HCEC 1CT (cell line): ENCODE results near the gene HOXB4.
A peak's percentile ranks its signal among the peaks of the same experiment; 100 is the strongest.

Experiments
- DNase-seq: peaks from one replicate; pipeline ENCODE4 v3.0.0-alpha.2; 2017

Gene HOXB4

DNA sequence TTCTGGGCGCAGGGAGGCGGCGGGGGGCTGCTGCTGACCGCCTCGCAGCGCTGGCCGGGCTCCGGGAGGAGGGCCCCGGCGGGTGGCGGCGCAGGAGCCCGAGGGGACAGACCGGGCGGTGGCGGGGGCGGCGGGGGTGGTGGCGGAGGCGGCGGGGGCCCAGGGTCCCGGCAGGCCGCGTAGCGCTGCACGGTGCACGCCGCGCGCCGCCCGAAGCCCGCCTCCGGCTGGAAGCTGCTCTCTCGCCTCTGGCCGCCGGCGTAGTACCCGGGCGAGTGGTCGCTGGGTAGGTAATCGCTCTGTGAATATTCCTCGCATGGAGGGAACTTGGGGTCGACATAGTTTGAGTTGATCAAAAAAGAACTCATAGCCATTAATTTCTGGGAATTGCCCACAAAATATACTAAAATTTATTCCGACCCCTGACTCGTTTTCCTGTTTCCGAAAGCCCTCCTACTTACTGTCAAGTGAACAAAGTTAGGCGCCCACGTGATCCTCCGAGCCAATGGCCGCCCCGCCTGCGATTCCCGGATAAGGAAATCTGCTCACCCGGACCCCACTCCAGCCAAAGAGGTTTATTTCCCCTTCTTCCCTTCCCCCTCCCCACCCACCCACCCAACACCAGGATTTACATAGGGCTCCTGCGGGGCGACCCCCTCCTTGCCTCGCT lies at the start of gene HOXB4:
HOXB4 (minus strand) TSS at position 405 of the 670 bp plus-strand sequence; CDS start at position 374, 31 bp downstream.
- peak; percentile 56 for DNase-seq

DNA sequence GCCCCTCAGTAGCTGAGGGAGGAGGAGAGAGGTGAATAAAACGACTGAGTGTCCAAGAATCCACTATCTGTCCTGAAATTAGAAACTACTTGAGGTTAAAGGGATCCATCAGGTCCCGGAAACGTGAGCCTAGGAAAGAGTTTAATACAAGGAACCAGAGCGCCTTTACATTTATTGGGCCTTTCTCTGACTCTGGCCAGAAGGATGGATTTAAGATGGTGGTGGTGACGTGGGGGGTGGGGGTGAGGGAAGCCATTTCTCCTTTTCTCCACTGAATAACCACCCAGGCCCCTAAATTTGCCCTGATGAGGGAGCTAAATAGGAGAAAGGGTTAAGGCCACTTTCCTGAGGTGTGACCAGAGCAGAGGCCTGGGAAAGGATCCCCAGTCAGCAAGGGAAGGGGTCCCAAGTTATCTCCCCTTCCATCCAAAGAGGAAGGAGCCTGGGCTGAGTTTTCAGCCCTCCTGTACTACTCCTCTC lies 49.0 kb upstream of the HOXB4 start:
- no peak for DNase-seq

DNA sequence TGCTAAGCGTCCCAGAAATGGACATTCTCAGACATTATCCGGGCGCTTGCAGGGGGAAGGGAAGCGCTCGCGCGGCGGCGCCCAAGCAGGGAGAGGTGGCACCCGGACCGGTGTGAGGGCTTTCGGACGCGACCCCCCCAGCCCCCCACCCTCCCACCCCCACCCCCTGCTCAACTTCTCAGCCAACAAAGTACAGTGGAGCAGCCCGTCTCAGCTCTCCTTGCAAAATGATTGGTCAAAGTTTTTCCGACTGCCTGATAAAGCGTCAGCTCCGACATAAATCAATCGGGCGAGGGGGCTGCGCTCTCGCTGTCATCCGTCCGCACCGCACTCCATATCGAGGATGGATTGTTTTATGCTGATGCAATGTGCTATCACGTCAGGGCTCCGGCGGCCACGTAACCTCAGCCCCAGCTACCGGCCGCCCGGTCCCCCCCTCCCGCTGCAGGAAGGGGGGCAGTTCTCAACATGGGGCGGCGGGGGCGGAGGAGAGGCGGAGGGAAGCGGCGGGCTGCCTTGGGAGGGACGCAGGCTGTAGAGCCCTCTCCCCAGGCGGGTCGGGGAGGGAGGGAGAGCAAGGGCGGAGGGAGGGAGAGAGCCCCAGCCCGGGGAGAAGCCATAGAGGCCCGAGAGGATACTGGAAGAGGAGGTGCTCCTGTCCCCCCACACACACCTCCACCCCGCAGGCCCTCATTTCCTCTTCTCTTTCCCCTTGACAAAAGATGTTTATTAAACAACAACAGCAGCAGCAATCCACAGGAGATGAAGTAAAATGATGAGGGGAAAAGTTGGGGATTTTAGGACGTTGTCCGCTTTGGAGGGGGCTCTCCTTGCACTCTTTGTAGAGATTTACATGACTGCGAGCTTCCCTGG lies 48.3 kb upstream of the HOXB4 start, which contains the start of gene HOXB9:
HOXB9 (minus strand) TSS at position 114 of the 873 bp plus-strand sequence; CDS start at position 25, 89 bp downstream.
- peak; percentile 38 for DNase-seq

DNA sequence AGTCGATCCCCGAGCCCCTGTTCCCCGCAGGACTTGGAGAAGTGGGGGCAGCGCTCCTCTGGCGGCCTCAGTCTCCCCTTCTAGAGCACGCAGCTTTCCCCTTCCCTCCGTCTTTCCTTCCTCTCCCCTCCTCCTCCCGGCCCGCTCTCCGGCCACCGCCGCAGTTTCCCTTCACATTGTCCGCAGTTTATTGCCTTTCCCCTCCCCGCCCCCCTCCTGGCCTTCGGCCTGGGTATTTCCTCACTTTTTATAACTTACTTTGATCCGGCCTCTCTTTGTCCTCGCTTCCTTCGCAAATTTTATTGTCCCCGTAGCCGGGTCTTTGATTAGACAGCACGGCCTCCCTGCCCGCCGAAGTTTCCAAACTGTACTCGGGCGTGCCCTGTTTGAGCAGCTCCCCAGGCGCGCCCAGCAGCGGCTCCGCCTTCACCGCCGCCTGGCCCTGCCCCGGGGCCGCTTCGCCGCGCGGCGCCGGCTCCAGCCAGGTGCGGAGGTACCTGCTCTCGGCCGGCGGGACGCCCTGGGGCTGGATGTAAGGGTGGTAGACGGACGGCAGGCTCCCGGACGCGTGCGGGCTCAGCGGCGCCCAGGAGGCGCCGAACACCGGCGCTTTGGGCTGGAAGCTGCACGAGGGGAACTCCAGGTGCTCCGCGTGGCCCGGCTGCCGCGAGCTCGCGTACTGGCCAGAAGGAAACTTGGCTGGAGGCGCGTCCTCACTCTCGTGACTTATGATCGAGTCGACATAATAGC lies 47.5 kb upstream of the HOXB4 start:
- no peak for DNase-seq

DNA sequence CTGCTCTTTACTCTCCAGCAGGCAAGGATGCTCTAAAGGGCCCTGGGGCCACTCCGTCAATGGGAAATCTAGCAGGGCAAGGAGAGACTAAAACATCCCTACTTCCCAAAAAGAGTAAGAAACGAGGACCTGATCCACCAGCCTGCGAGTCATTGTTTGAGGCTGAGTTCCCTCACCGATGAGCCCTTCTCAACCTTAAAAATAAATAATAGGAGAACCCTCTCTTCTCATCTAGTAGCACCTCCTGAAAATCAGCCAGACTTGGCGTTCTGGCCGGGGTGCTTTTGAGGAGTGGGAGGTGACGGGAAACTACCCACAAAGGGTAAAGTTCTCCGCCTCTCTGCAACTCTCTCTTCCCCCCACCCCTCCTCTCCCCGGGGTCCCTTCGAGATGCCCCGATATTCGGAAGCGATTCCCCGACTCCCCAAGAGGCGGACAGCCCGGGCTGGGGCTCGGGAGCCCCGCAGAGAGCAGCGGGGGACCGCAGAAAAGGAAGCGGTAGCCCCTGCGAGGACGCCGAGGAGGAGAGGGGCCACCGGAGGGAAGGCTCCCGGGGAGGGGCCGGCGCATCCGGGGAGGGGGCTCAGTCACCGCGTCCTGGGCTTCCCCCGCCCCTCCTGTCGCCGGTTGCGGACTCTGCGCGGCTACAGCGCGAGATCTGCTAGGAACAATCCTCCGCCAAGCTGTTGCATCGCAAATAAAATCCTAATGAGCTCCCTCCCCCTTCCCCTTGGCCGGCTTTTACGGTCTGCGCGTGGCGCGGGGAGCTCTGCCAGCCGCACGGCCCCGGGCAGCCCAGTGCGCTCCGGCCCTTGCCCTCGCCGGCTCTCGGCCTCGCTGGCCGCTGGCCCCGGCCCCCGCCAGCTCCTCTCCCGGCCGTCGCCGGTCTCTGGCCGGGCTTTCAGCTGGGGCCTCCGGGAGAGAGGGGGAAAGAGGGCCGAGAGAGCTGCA lies 46.7 kb upstream of the HOXB4 start:
- DNase-seq: no peak

DNA sequence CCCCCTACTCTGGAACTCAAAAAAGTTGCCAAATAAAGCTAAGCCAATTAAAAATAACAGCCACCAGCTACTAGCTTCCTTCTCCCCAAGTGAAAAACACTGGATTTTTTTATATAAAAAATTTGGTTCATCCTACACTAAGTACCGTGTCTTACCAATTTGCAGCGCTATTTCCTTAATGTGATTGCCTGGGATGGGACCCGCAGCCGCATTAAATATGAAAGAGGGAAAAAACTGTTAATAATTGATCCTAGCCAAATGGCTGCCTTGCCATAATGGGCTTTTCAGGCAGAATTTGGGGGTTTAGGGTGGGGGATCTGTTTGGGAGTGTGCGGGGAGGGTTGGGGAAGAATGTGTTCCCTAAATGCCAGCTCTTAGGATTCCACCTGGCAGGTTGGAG lies 46.0 kb upstream of the HOXB4 start:
- DNase-seq: no peak

DNA sequence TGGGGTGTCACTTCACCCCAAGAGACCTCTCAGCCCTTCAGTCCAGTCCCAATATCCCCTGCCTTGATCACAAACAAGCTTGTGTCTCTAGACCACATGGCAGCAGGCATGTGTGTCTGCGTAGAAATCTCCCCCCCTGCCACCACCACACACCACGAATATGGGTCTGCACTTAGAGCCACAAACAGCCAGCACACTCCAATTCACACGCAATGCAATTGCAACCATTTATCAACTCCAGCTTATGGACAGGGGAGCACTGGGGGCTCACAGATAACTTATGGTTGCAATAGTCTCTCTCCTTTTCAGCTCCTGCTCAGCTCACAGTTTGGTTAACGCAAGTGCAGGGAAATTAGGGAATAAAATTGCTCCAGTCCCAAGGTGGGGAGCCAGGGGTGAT lies 45.4 kb upstream of the HOXB4 start:
- no peak for DNase-seq

DNA sequence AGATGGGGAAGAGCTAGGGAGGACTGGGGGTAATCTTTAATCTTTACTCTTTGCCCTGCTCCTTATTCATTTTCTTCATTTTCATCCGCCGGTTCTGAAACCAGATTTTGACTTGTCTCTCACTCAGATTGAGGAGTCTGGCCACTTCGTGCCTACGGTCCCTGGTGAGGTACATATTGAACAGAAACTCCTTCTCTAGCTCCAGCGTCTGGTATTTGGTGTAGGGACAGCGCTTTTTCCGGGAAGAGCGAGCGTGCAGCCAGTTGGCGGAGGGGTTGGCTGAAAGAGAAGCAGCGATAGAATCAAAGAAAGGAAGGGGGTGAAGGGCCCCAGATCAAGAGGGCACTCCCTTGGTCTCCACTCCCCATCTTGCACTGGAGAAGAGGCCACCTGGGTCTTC lies 44.7 kb upstream of the HOXB4 start:
- no peak for DNase-seq

DNA sequence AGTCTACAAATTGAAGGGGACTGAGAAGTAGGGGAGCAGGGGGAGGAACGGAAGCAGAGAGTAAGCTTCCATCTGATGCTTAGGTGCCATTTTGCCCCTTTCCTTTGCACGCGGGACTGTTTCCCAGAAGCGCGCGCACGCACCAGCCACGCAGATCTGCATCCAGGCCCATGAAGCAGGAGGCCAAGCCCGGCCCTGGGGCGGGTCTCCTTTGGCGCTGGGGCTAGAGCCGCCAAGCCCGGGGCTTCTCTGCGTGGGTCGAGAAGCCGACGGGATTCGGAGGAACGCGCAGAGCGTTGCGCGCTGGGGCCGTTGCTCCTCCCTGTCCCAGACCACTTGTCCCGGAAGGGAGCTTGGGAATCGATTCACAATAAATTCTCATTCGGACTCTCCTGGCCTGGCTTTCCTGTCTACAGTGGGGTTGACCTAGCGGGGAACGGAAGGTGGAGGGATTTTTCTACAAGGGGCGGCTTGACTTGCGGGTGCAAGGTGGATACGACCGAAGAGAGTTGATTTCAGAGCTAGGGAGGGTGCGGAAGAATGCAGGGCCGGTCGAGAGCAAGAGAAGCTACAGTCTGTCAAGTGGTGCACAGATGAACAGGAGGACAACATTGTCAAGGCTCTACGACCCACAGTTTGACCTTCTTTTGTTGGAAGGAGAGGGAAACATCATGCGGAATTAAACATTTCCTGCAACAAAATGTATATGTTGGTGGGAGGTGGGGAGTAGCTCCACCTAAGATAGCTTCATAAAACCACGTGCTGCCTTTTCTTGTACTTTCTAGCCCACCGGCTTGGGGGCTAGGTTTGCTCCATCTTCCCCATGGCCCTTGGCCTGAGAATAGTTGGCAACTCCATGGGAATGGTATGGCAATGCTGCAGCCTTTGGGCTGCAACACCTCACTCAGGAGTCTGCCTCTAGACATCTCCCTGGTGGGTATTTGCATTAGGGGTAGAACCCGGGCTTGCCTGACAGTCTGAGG lies 43.6 kb upstream of the HOXB4 start:
- no peak for DNase-seq

DNA sequence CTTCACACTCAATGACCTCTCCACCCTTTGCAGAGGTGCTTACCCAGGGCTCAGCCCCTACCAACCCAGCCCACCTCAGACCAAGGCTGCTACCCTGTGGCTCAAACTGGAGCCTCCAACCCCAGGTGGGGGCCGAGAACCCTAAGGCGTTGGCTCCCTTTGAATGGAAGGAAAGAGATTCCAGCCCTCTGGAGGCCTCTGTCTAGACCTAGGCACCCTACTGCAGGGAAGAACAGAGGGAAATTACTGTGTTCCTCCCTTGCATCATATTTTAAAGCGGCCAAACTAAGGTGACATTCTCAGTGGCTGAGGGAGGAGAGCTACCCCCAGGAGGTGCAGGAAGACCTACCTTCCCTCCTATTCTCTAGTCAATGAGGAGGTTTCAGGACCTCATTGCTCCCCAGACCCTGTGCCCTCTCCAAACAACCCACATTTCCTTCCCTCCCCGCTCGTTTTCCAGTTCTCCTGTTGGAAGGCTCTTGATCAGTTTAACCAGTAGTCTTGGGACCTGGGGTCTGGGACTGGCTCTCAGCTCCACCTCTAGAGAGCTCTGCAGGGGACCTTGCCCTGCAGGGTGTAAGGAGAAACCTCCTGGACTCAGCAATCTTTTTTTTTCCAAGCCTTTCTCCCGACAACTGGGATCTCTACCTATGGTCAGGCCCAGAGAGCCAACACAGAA lies 42.5 kb upstream of the HOXB4 start:
- DNase-seq: no peak

DNA sequence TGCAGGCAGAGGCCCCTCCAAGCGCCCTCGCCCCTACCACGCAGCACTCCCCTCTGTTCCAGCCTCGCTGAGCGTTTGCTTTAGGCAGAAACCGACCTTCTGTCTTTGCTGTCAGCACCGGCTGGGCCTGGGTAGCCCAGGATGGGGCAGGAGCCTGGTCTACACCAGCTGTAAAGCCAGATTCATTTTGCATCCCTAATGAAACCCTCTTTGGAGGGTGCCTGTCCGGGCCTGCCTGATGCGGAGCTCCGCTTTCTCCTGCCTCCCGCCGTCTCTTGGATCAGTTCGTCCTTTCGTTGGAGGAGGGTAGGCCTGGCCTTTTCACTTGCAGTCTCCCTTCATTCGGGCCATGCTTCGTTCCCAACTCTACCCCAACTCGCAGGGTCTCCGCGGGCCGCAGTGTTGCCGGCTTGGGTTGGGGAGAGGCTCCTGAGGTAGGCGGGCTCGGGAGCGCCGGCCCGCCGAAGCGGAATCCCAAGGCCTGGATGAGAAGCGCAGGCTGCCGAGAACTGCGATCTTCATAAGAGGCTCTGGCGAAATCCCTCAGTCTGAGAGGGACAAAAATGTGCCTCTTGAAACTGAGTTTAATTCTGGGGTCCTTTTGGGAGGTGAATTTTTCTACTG lies 41.8 kb upstream of the HOXB4 start:
- no peak for DNase-seq

DNA sequence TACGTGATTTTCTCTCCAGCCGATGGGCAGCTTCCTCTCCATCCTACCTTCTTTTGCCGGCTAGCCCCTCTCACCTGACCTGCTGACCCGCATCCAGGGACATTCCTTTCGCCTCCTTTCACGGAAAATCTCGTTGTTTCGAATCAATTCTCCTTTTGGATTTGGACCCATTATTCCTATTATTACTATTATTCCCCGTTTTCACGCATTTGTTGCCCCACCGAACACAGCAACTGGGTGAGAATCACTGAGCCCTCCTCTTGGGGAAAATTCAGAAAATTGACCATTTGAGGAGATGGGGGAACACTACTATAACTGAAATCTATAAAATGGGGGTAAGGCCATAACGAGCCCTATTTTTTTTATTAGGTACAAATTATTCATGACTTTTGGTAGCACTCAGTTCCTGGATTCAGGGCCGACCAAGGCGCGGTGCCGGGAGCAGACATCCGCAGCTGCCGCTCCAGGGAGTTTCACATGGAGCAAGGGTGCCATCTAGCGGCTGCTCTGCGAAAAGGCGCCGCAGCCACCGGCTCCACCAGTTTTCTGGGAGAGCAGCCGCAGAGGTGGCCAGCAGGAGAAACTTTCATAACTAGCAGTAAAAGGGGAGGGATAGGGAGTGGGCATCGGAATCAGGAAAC lies 40.2 kb upstream of the HOXB4 start:
- peak; percentile 81 for DNase-seq

DNA sequence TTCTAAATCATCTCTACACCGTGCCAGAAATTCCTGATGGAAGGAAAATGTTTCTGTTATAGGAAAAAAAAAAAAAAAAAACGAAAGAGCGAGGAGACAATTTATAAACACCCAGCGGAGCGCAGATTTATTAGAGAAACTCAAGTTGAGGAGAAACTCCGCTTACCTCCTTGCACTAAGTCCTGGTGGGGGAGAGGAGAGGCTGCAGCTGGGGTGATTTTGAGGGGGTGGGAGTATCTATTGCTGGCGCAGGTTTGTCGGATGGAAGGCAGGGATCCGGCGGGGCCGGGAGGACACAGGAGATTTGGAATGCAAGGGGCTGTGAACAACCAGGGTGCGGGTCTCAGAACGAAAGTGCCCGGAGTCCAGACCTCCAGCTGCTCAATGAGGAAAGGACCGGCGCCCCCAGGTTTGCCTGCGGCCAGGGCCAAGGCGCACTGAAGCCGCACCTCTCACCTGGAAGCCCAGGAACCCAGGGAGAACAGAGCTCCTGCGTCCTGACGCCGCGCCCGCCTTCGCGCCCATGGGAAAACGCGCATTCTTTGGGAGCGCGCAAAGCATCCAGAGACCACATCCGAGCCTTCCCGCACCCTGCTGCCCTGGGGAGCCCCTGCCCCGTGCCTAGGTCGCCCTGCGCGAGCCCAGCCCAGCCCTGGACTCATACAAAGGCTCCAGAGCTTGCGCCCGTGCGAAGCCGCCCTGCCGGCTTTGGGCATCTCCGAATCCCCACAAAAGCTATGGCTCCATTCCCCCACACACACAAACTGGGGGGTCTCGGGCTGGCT lies 39.5 kb upstream of the HOXB4 start:
- DNase-seq: no peak

DNA sequence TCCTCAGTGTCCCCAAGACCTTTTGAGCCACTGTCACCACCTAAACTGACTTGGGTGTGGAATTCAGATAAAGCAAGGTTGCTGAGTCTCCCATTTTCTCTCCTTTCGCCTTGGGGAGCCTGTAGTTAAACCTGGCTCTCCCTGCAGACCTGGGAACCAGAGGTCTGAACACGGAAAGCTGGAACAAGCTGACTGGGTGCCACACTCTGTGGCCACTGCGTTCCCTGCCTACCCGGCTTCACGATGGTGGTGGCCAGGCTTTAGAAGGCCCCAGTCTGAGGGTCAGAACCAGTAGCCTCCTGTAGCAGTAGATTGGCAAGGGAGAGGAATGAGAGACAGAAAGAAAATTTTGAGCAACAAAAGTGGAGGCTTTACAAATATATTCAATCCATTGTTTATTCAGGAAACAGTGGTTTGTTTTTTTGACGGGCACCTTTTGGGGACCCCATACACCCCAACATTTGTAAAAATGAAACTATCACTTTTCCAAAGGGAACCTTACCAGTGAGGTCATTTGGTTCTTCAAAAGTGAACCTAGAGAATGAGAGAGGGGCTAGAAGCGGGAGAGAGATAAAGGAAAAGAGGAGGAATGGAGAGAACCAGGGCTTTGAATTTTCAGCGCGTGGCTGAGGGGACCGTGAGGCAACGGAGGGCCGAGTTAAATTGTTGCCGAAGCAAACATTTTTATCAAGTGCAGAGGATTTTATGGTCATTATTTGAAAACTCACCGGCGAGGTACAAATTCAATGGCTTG lies 38.7 kb upstream of the HOXB4 start:
- no peak for DNase-seq

DNA sequence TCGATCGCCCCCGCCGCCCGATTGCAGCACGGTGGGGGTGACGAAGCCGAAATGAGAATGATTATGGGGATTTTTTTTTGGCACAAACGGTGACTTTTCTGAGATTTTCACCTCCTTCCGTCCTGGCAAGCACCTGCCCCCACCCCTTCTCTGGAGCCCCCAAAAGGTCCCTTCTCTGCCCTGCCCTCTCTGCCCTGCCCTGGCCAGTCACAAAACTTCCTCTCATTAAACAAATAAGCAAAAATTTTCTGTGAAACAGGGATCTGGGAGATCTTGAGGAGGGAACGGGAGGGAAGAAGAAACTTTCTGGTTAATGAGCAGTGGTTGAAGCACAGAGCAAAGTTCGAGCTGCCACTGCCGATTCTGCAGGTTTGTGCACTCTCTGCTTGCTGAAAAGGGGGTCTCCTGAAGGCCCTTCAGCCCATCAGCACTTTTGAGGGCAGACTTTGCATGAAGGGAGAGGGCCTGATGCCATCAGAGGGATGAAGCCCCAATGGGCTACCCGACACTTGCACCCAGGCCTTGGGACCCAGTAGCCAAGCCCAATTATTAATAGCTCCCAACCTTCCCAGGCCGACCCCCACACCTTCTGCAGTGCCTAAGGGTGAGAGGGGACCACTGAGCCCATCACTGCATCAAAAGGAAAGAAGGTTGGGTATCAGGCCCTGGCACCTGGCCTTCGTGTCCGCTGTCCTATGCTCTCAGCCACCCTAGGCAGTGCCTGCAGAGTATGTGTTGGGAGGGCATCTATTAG lies 38.0 kb upstream of the HOXB4 start:
- no peak for DNase-seq

DNA sequence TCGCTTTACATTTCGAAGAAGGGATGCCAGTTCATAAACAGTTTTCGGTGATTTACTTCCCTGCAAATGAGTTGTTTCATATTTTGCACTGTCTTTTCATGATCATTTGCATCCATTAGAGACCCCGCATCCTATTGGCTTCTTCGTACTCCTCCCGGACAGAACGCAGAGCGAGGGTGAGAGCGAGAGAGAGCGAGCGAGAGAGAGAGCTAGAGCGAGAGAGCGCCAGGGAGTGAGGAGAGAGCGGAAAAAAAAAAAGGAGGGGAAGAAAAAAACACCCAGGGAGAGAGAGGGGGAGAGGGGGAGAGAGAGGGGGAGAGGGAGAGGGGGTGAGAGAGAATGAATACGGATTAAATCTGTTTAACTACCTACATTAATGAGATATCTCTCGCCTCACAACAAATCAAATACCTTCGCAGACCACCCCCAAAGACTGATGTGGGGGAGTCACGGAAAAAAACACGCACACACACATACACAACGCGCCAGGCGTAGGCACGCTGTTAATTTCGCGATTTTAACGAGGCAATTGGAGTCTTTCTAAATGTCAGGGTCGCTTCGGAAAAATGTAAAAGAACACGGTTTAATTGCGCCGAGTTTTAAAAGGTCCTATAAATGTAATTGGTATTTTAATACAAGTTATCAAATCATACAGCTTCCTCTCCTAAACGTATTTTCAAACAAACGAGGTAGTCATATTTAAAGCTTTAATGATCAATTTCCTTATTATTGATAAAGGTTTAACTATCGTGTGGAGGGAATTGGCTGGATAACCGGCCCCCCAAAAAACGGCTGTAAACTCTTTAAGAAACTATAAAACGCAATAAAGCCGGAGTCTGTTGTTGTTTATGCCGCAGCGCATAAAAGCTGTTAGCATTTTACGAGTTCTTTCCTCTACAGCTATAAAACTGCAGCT lies 37.2 kb upstream of the HOXB4 start, which contains the start of gene HOXB8:
HOXB8 (minus strand) TSS at position 246 of the 916 bp plus-strand sequence. CDS start 588 bp downstream, outside the sequence.
- DNase-seq: no peak
